DOHH2 (cell line): ENCODE data around the gene COL5A3.

Experiments used
- EZH2phosphoT487 ChIP-seq: fragments of 200-600 bp; sonication (generic); IDR thresholded peaks from 2 replicates; pipeline ENCODE4 v1.6.1; 2017; ENCODE audit warnings: borderline replicate concordance, mild to moderate bottlenecking, antibody characterized with exemption, low read length, moderate library complexity, mixed read lengths
- TF ChIP-seq, protein P1 (sequence below): fragments of 200-600 bp; sonication (generic); IDR thresholded peaks from one replicate; pipeline ENCODE4 v1.5.1; 2014; ENCODE audit warnings: antibody characterized with exemption, mild to moderate bottlenecking, low read depth, low read length; ENCODE audit not compliant: poor library complexity, severe bottlenecking

DNA sequence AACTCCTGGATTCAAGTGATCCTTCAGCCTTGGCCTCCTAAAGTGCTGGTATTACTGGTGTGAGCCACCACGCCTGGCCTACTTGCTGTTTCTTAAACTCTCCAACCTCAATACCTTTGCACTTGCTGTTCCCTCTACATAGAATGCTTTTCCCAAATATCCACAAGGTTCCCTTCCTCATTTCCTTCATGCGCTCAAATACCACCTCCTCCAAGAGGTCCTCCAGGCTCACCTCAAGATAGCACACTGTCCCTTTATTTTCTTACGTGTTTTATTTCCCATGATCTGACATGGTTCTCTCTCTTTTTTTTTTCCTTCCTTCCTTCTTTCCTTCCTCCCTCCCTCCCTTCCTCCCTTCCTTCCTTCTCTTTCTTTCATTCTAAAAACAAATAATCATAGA lies 16.4 kb upstream of the COL5A3 start:
- TF ChIP-seq, protein P1, sequence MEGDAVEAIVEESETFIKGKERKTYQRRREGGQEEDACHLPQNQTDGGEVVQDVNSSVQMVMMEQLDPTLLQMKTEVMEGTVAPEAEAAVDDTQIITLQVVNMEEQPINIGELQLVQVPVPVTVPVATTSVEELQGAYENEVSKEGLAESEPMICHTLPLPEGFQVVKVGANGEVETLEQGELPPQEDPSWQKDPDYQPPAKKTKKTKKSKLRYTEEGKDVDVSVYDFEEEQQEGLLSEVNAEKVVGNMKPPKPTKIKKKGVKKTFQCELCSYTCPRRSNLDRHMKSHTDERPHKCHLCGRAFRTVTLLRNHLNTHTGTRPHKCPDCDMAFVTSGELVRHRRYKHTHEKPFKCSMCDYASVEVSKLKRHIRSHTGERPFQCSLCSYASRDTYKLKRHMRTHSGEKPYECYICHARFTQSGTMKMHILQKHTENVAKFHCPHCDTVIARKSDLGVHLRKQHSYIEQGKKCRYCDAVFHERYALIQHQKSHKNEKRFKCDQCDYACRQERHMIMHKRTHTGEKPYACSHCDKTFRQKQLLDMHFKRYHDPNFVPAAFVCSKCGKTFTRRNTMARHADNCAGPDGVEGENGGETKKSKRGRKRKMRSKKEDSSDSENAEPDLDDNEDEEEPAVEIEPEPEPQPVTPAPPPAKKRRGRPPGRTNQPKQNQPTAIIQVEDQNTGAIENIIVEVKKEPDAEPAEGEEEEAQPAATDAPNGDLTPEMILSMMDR = no peak
- no peak for TF ChIP-seq EZH2phosphoT487
